HT-29 (cell line): Measurements from ENCODE around the gene SAPCD1. TPM values are rescaled to one million over a fixed set of nuclear protein-coding genes. Genes with fewer than 3 reads are reported as not detected.

ENCODE experiments used
- DNase-seq: peaks from one replicate; pipeline ENCODE4 v3.0.0-alpha.2; 2015; ENCODE audit warnings: low spot score
- total RNA-seq: library from RNA; depleted of rRNA; stranded (reverse); fragments of >200 nt; shearing (Covaris generic); gene quantifications from 2 replicates; pipeline ENCODE4 v1.2.3, GENCODE V29; 2014; rRNA removed

SAPCD1 gene
- total RNA-seq, result 6.3 and 11.6 TPM in 2 replicates

- no peak for DNase-seq
These were observed at the start of gene SAPCD1 for GRCh38 chr6:31762356-31762755. SAPCD1 (plus strand) TSS chr6:31762656; CDS start chr6:31763055, 399 bp downstream.

- DNase-seq, result no peak
These were observed 49.0 kb upstream of the SAPCD1 start for GRCh38 chr6:31713465-31713864.

DNA sequence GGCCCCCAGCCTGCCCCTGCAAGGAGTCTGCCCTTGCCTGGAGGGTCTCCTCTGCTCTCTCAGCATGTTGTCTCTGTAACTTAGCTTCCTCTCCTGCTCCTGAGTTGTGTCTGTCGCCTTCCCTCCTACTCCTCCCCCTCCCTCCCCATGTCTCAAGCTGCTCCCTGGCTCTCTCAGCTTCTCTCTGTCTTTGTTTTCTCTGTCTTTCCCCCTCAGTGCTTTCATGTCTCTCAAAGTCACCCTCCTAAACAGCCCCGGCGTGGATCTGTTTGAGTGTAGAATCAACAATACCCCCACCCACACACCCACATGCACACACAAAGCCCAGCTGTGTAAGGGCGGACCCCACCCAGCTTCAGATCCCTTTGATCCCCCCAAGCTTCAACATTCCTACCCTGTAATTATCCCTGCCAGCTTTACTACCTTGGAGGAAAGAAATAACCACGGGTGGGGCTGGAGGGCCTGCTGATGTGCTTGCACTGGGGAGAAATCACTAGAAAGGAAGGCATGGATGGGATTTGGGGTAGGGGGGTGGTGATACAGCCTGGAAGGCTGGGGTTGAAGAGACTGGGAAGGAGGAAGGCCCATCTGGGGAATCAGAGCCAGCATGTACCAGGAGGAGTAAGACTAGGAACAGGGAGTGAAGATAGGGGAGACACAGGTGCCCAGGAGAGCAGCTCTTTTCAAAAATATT lies 48.3 kb upstream of the SAPCD1 start:
- DNase-seq, result no peak

DNA sequence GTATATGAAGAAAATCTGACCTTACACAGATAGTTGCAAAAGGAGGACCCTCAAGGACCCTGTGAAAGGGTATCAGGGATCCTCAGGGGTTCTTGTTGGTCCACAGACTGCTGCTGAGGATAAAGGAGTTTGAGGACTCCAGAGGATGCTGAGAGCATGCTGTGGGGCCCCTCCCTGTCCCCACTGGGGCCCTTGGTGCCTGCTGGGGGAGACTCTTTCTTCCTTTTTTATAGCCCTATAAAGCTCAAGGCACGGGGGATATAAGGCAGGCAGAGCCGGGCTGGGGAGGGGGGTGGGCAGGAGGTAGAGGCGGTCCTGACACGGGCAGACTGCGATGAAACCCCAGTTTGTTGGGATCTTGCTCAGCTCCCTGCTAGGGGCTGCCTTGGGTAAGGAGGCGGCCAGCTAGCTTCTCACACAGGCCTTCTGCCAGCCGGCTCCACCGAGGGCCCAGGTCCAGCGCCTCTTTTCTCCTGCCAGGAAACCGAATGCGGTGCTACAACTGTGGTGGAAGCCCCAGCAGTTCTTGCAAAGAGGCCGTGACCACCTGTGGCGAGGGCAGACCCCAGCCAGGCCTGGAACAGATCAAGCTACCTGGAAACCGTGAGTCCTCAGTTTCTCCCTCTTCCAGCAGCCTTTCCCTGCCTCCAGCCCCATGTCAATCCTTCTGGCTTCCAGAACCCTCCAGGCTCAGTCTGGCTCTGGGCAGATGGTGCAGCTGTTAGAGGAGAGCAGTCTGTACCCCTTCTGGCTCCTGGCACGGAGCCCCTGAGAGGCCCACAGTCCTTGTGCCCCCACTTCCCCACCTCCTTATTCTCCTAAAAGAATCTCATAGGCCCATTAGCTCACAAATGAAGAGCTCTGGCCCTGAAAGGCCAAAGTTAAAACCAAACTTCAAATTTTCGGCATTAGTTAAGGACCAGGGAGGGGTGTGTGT lies 47.2 kb upstream of the SAPCD1 start, which contains the start of gene LY6G6D:
Gene LY6G6D, plus strand, starts transcription at position 327 of the 937 bp plus-strand sequence. Its CDS starts 8 bp downstream, at position 335.
- no peak for DNase-seq

DNA sequence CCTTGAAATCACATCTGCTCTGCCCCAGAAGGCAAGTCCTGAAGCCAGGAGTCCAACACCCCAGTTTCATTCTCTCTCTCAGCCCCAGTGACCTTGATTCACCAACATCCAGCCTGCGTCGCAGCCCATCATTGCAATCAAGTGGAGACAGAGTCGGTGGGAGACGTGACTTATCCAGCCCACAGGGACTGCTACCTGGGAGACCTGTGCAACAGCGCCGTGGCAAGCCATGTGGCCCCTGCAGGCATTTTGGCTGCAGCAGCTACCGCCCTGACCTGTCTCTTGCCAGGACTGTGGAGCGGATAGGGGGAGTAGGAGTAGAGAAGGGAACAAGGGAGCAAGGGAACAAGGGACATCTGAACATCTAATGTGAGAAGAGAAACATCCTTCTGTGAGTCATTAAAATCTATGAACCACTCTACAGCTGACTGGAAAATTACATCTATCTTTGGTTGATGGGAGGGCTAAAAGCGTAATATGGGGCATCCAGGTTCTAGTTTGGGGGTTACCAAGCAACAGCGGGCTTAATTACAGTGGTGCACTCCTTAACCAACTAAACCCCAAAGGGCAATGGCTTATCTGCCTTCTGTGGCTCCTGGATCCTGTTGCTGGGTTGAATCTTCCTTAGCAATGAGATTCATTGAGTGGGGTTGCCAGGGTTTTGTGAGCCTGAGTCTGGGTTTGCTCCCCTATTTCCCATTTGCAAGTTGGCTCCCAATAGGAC lies 44.8 kb upstream of the SAPCD1 start:
- peak; percentile 27 for DNase-seq

- DNase-seq, result peak; percentile 96
These were observed 44.2 kb upstream of the SAPCD1 start for GRCh38 chr6:31718265-31718664.

DNA sequence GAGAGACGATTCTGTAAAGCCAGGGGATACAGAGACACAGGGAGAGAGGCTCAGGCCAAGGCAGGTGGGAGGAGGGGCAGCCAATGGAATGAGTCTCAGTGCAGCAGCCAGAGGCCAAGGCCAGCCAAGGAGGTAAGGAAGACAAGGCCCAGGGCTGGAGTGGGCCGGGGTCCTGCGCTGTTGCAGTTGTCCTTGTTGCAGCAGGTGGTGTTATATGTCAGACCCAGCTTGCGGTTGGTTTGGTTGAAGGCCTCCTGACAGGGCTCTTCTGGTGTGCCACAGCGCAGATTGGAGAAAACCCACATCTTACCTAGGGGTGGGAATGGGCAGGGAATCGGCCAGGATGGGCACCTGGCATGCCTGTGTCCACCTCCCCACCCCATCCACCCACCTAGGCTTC lies 43.5 kb upstream of the SAPCD1 start:
- DNase-seq, result no peak

GRCh38 chr6:31720196-31720770 lies 42.2 kb upstream of the SAPCD1 start:
- peak; percentile 46 for DNase-seq

- DNase-seq, result no peak
These were observed 41.0 kb upstream of the SAPCD1 start, which contains the start of gene LY6G6C for GRCh38 chr6:31721351-31722020. LY6G6C (minus strand) TSS chr6:31721746; CDS start chr6:31721679, 67 bp downstream.

DNA sequence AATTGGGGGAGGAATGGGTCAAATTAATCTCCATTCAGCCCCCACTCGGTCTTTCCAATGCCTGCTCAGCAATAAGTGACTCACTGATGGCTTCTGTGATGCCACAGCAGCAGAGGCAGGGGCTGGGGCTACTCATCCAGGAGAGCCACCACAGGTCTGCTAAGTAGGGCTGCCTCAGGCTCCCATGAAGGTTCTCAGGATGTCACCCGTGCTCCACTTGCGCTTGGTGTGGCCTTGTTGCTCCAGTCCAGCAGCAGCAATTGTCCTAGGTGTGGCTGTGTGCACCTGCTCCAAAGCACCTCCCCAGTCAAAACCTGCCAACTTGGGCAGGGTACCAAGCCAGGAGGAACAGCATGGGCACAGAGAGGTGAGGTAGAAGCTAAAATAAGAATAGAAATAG lies 40.3 kb upstream of the SAPCD1 start:
- no peak for DNase-seq

- DNase-seq, result no peak
These were observed 39.0 kb upstream of the SAPCD1 start, which contains the start of gene MPIG6B for GRCh38 chr6:31723245-31723979. MPIG6B (plus strand) TSS chr6:31723373; CDS start chr6:31723384, 11 bp downstream.

GRCh38 chr6:31723980-31724691 lies 38.3 kb upstream of the SAPCD1 start:
- DNase-seq, result no peak

DNA sequence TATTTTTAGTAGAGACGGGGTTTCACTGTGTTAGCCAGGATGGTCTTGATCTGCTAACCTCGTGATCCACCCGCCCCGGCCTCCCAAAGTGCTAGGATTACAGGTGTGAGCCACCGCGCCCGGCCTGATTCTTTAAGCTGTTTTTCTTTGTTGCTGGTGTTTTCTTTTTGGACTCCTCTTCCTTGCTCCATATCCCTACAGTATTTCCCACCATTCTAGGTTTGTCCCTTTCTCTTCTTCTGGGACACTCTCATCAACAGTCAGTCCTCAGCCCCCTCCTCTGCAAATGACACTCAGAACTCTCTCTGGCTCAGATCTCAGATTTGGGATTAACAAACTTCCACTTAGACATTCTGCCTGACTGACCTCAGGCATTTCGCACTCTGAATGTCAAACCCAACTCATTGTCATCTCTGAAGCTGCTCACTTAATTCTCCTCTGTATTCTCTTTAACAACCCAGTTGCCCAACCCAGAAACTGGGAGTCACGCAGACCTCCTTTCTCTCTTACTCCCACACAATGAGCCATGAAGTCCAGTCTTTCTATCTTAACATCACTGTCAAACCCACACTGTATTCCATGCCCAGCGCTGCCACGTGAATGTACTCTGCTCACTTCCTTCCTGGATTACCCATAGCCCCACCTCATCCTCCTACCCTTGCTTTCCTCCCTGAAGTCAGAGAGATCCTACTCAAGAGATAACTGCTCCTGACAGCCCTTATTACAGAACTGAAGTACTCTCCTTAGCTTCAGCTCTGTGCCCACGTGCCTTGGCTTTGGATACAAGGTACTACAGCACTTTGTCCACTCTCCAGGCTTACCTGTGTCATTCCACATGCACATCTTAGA lies 36.7 kb upstream of the SAPCD1 start:
- no peak for DNase-seq

- no peak for DNase-seq
These were observed 35.3 kb upstream of the SAPCD1 start for GRCh38 chr6:31727034-31727716.

DNA sequence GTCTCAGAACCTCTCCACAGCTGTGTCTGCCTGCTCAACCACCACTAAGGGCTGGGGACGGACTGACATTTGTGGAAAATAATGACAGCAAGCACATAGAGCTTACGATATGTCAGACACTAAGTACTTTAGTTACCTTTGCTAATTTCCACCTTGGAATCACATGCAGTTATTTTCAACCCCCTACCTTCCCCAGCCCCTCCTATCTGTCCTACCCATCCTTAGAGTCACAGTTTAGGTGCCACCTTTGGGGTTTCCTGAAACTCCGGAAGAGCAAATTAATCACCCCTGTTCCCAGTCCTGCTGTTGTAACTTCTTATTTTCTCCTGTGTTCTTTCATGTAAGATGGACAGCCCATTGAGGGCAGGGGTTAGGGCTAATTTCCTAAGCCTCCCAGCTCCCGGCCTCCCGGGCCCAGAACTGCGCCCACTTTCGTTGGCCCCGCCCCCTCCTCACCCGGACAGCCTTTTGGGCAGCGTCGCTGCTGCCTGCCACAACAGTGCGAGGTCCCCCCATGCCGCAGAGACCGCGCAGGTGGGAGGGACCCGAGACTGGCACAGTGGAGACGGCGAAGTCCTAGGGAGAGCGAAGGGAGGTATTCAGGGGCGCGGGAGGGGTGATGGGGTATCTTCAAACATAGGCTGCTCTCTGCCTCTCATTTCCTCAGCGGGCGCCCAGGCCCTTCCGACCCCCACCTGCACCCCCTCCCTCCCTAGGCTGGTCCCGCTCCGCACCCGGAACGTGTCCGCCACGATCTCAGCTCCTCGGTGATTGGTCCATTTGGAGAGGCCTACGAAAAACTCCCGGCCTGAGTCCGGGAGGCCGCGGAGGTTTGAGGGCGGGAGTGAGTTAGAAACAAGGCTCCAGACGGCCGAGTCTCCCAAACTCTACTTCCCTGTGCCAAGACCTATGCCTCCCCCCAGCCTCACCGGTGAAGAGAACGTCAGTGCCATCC lies 34.5 kb upstream of the SAPCD1 start:
- no peak for DNase-seq

- DNase-seq, result no peak
These were observed 33.5 kb upstream of the SAPCD1 start, which contains the start of gene DDAH2 for GRCh38 chr6:31728767-31729514. DDAH2 (minus strand) TSS chr6:31729299; CDS start chr6:31729161, 138 bp downstream.
